Hepatocyte (in vitro differentiated cells): Measurements from ENCODE around the gene FCHSD2. TPM values are rescaled to one million over a fixed set of nuclear protein-coding genes. Genes with fewer than 3 reads are reported as not detected.

Experiments used
- DNase-seq: peaks from one replicate; pipeline ENCODE4 v3.0.0-alpha.2; 2016; ENCODE audit warnings: low spot score
- H2AFZ ChIP-seq: fragments of 200-600 bp; sonication (generic); 2 replicates; pipeline ENCODE4 v1.6.0; 2016; ENCODE audit warnings: antibody characterized with exemption, mild to moderate bottlenecking
- H3K27ac ChIP-seq: fragments of 200-600 bp; sonication (generic); 2 replicates; pipeline ENCODE4 v1.5.1; 2016; ENCODE audit warnings: mild to moderate bottlenecking
- H3K27me3 ChIP-seq: fragments of 200-600 bp; sonication (generic); 2 replicates; pipeline ENCODE4 v1.6.1; 2016
- H3K36me3 ChIP-seq: fragments of 200-600 bp; sonication (generic); replicated peaks from 2 replicates; pipeline ENCODE4 v1.5.1; 2016; ENCODE audit warnings: low read depth; ENCODE audit not compliant: insufficient read depth
- H3K4me1 ChIP-seq: fragments of 200-600 bp; sonication (generic); 2 replicates; pipeline ENCODE4 v1.5.1; 2016; ENCODE audit warnings: mild to moderate bottlenecking, moderate library complexity; ENCODE audit not compliant: insufficient read depth
- H3K4me2 ChIP-seq: fragments of 200-600 bp; sonication (generic); 2 replicates; pipeline ENCODE4 v1.6.0; 2016
- H3K4me3 ChIP-seq: fragments of 200-600 bp; sonication (generic); 2 replicates; pipeline ENCODE4 v1.5.1; 2016; ENCODE audit warnings: mild to moderate bottlenecking
- H3K79me2 ChIP-seq: fragments of 200-600 bp; sonication (generic); 2 replicates; pipeline ENCODE4 v1.6.0; 2017; ENCODE audit warnings: mild to moderate bottlenecking
- H3K9me2 ChIP-seq: fragments of 200-600 bp; sonication (generic); replicated peaks from 2 replicates; pipeline ENCODE4 v1.6.0; 2017; ENCODE audit warnings: mild to moderate bottlenecking; ENCODE audit not compliant: insufficient read depth
- H3K9me3 ChIP-seq: fragments of 200-600 bp; sonication (generic); 2 replicates; pipeline ENCODE4 v1.5.1; 2016; ENCODE audit warnings: low read depth, mild to moderate bottlenecking
- H4K20me1 ChIP-seq: fragments of 200-600 bp; sonication (generic); 2 replicates; pipeline ENCODE4 v1.6.0; 2016; ENCODE audit warnings: mild to moderate bottlenecking; ENCODE audit not compliant: insufficient read depth, poor library complexity, severe bottlenecking
- CTCF ChIP-seq: fragments of 200-600 bp; sonication (generic); IDR thresholded peaks from 2 replicates; pipeline ENCODE4 v1.5.1; 2016; ENCODE audit warnings: antibody characterized with exemption, mild to moderate bottlenecking; ENCODE audit not compliant: poor library complexity
- EZH2 ChIP-seq: fragments of 200-600 bp; sonication (generic); IDR thresholded peaks from 2 replicates; pipeline ENCODE4 v1.6.1; 2016; ENCODE audit warnings: antibody characterized with exemption, mild to moderate bottlenecking, borderline replicate concordance
- EZH2phosphoT487 ChIP-seq: fragments of 200-600 bp; sonication (generic); IDR thresholded peaks from one replicate; pipeline ENCODE4 v1.6.1; 2018; ENCODE audit warnings: antibody characterized with exemption, mild to moderate bottlenecking, low read depth, moderate library complexity; ENCODE audit not compliant: unreplicated experiment, severe bottlenecking
- WGBS: methylation state at CpG from one replicate; pipeline ENCODE4 v1.1.6; 2016; ENCODE audit warnings: low lambda C conversion rate; ENCODE audit errors: missing lambda C conversion rate; 5-methylcytosine and 5-hydroxymethylcytosine counted together
- polyA plus RNA-seq: library from polyadenylated mRNA; unstranded; fragments of >200 nt; fragmentation: Nextera tagmentation; extraction: Ambion mirVana; gene quantifications from 2 replicates; pipeline ENCODE4 v1.2.1, GENCODE V29; 2016
- total RNA-seq: library from RNA; depleted of rRNA; stranded (reverse); fragments of >200 nt; gene quantifications from 2 replicates; pipeline ENCODE4 v1.2.3, GENCODE V29; 2014

The FCHSD2 gene
- total and polyA plus RNA-seq, 2 experiments from 2014 or later = 9.1 to 13.1 TPM

- Histone ChIP-seq H3K27ac (no peak overlapping the region), H3K79me2 (peaks cover 7% of the 10 kb centered on the region), H3K4me1 (peaks cover 10% of the 10 kb centered on the region), H3K27me3 (no peaks in the 10 kb centered on the region), H3K36me3 (no peaks in the 10 kb centered on the region), H3K9me2 (no peaks in the 10 kb centered on the region), H3K4me3 (no peak overlapping the region), H4K20me1 (no peaks in the 10 kb centered on the region), H3K9me3 (peaks cover 4% of the 10 kb centered on the region), H2AFZ (no peak overlapping the region), H3K4me2 (no peak overlapping the region)
- no peak for TF ChIP-seq EZH2
- WGBS = over 99% methylated on average over 9 of the region's 9 CpGs
- DNase-seq = no peak
Measured at GRCh38 chr11:73078631-73079030, 63.5 kb downstream of the FCHSD2 start.

GRCh38 chr11:73077454-73077853 is 64.7 kb downstream of the FCHSD2 start:
- Histone ChIP-seq H3K9me2 (no peaks in the 10 kb centered on the region), H3K4me2 (no peak overlapping the region), H3K36me3 (no peaks in the 10 kb centered on the region), H3K4me1 (peaks cover 19% of the 10 kb centered on the region), H3K9me3 (peaks cover 4% of the 10 kb centered on the region), H2AFZ (no peak overlapping the region), H4K20me1 (no peaks in the 10 kb centered on the region), H3K79me2 (peaks cover 7% of the 10 kb centered on the region), H3K27ac (no peak overlapping the region), H3K4me3 (no peak overlapping the region), H3K27me3 (no peaks in the 10 kb centered on the region)
- no peak for DNase-seq
- no peak for TF ChIP-seq EZH2phosphoT487
- TF ChIP-seq CTCF = no peak
- TF ChIP-seq EZH2 = no peak

GRCh38 chr11:73074319-73074718 is 67.8 kb downstream of the FCHSD2 start:
- Histone ChIP-seq H3K79me2 (peaks cover 8% of the 10 kb centered on the region), H4K20me1 (no peaks in the 10 kb centered on the region), H3K27ac (no peak overlapping the region), H3K4me3 (no peak overlapping the region), H3K9me2 (no peaks in the 10 kb centered on the region), H3K9me3 (peaks cover 4% of the 10 kb centered on the region), H3K27me3 (no peaks in the 10 kb centered on the region), H3K4me1 (peaks cover 21% of the 10 kb centered on the region), H2AFZ (no peak overlapping the region), H3K36me3 (no peaks in the 10 kb centered on the region), H3K4me2 (no peak overlapping the region)
- 76% methylated on average over 1 of the region's 1 CpG for WGBS
- TF ChIP-seq EZH2phosphoT487 (no peak), EZH2 (no peak), CTCF (no peak)
- DNase-seq = no peak

- TF ChIP-seq EZH2phosphoT487 (no peak), CTCF (no peak), EZH2 (no peak)
- Histone ChIP-seq H3K27ac (no peak overlapping the region), H2AFZ (no peak overlapping the region), H3K79me2 (peaks cover 9% of the 10 kb centered on the region), H3K36me3 (no peaks in the 10 kb centered on the region), H3K9me3 (peaks cover 4% of the 10 kb centered on the region), H3K27me3 (no peaks in the 10 kb centered on the region), H4K20me1 (no peaks in the 10 kb centered on the region), H3K9me2 (no peaks in the 10 kb centered on the region), H3K4me3 (no peak overlapping the region), H3K4me1 (peaks cover 21% of the 10 kb centered on the region), H3K4me2 (peak overlapping the region; percentile 52)
- peak; percentile 29 for DNase-seq
- 52% methylated on average over 2 of the region's 2 CpGs for WGBS
Measured at GRCh38 chr11:73072935-73073481, 69.1 kb downstream of the FCHSD2 start.
